ENCODE data around the gene AFAP1.

The AFAP1 gene

DNA sequence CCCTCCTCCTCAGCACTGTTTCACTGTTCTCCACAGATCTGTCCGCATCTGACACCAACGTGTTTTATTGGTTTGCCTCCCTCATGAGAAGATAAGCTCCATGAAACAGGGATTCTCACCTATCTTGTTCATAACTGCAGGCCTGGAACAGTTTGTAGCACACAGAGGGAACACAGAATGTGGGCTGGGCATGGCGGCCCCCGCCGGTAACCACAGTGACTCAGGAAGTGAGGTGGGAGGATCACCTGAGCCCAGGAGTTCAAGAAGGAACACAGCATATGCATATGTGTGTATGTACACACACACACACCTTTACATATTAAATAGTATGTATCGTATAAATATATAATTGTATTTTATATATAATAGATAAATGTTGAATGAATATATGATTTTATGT, 168.6 kb downstream of the AFAP1 start:
- no peak for DNase-seq (ENCODE audit: low read depth, low spot score)

- DNase-seq (ENCODE audit: low read depth, low spot score) = peak; percentile 36
Measured at GRCh38 chr4:7770224-7771050, 169.2 kb downstream of the AFAP1 start.

DNA sequence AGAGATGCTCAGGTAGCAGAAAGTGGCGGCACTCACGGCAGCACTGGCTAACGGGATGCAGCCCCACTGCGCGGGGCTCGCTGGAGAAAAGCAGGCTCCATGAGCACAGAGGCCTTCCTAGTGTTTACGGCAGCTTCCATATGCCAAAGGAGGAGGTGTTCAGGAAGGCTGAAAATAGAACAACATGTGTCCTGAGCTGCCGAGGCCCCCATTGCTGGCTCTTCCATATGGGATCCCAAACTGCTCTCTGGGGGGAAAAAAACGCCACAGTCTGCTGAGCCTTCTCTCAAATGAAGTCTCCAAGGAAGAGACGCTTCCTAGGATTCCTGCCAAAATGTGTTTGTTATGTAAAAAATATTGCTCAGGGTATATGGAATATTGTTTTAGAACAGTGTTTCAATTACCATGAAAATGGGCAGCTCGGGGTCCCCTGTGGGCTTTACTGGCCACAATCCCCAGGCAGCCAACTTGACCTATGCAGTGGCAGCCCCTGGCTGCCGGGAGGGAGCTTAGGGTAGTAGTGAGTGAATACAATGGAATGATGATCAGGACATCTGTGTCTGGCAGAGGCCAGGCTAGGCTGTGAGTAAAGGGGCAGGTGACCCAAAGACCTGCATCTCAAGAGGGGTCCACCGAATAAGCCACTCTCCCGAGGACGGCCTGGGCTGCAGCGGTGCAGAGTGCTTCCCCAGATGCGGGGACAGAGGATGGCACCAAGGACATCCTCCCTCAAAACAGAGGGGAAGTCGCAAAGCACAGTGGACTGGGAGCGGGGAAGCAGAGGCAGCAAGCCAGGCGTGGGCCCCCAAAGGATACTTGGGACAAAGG, 170.1 kb downstream of the AFAP1 start:
- no peak for DNase-seq (ENCODE audit: low read depth, low spot score)

GRCh38 chr4:7768736-7769135, 170.9 kb downstream of the AFAP1 start:
- DNase-seq (ENCODE audit: low read depth, low spot score) = no peak

DNA sequence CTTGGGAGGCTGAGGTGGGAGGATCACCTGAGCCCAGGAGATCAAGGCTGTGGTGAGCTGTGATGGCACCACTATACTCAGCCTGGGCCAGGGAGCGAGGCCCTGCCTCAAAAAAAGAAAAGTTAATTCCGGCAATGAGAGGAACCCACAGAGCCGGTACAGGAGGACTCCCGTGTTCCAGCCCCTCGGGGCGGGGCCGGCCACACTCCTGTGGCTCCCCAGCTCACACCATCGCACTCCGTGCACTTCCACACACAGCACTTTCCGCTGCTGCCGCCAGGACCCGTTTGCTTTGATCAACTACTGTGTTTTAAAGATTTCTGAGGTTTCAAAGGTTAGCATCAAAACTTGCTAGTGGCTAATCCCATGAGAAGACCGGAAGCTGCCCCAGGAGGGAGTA, 171.7 kb downstream of the AFAP1 start:
- DNase-seq (ENCODE audit: low read depth, low spot score) = no peak

DNA sequence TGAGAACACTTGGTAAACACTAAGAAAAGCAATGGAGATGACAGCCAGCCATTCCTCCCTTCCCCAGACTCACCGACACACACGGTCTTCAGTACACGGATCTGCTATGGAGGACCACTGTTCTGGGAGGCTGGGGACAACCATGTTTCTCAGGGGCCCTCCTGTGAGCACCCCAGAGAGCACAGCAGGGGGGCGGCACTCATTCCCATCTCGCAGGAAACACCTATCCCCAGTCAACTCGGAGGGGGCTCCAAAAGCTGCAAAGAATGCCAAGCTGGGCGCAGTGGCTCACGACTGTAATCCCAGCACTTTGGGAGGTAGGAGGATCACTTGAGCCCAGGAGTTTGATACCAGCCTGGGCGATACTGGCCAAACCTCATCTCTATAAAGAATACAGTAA, 172.1 kb downstream of the AFAP1 start:
- DNase-seq (ENCODE audit: low read depth, low spot score) = no peak

- DNase-seq (ENCODE audit: low read depth, low spot score) = peak; percentile 56
Measured at GRCh38 chr4:7766661-7767345, 172.9 kb downstream of the AFAP1 start.

DNA sequence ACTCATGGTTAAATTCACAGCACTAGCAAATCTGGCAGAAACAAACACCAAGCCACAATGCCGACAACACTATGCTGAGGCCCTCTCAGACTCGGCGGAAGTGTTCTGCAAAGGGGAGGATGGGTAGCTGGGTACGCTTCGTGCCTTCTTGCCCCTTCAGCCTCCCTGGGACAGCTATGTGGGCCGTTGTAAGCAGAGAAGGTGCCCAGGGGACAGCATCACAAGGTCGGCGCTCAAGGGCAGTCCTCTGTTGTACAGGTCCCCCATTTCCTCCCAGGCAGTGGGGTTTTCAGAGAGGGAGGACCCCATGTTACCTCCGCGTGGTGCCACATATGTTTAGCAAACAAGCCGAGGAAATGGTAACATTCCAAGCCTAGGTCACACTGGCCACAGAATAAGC, 173.6 kb downstream of the AFAP1 start:
- no peak for DNase-seq (ENCODE audit: low read depth, low spot score)

- no peak for DNase-seq (ENCODE audit: low read depth, low spot score)
Measured at GRCh38 chr4:7765666-7766065, 174.0 kb downstream of the AFAP1 start.

DNA sequence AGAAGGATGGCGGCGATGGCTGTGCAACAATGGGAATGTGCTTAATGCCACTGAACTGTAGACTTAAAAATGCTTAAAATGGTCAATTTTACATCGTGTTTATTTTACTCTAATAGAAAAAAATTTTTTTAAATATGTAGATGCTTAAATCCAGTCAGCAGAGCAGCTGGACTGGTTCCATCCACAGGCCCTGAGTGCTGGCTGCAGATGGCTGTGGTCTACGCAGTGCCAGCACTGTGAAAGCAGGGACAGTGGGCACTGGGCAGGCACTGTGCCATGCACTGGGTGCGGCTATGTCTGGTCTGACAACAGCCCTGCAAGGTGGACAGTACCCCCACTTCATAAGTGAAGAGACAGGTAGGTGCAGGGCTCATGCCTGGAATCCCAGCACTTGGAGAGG, 175.2 kb downstream of the AFAP1 start:
- DNase-seq (ENCODE audit: low read depth, low spot score) = no peak

DNA sequence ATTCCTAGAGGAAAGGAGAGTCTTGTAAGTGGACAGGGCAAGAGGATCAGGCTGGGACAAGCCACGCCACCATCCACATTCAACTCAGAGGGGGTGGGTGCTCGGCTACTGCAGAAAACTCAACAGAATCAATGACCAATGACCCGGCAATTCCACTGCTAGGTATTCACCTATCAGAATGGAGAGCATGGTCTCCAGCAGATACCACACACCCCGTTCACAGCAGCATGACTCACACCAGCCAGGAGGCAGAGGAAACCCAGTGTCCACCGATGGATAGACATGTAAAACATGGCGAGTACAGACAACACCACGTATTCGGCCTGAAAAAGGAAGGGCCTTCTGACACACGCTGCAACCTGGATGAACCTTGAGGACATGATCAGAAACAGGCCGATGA, 175.9 kb downstream of the AFAP1 start:
- peak; percentile 80 for DNase-seq (ENCODE audit: low read depth, low spot score)

DNA sequence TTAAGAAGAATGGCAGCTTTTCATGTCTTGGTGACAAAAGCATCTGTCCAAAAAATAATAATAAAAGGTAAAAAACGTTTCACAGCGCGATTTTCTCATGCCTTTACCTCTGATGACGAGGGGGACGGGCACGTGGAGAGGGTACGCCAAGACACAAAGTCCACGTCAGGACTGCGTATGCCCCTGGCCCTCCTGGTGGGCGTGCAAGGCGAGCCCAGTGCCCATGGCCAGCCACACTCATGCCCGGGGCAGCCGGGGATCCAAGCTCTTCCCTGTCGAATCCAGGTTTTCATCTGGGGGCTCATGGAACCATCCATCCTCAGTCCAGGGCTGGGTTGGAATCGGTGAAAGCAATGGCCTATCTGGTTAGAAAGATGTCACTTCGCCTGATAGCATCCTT, 176.6 kb downstream of the AFAP1 start:
- DNase-seq (ENCODE audit: low read depth, low spot score) = no peak

GRCh38 chr4:7762376-7763030, 177.2 kb downstream of the AFAP1 start:
- no peak for DNase-seq (ENCODE audit: low read depth, low spot score)

GRCh38 chr4:7761720-7762119, 177.9 kb downstream of the AFAP1 start:
- DNase-seq (ENCODE audit: low read depth, low spot score) = peak; percentile 82

- no peak for DNase-seq (ENCODE audit: low read depth, low spot score)
Measured at GRCh38 chr4:7761312-7761711, 178.3 kb downstream of the AFAP1 start.

DNA sequence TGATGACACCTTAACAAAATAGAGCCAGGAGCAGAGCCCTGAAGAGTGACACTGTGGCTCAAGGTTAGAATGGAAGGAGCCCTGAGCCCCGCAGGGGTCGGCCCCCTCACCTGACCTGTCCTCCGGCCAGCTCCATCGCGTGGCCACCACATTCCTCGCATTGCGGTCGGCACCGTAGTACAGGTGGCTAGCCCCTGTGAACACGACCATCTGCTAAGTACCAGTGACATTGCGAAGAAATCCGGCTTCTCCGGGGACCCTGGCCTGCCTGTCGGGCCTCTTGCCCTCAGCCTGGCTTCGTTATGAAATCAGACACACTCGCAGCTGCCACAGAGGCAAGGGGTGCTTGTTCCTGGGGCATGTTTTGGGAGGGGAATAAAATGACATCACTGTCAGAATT, 179.0 kb downstream of the AFAP1 start:
- no peak for DNase-seq (ENCODE audit: low read depth, low spot score)

- DNase-seq (ENCODE audit: low read depth, low spot score) = no peak
Measured at GRCh38 chr4:7760228-7760627, 179.4 kb downstream of the AFAP1 start.

DNA sequence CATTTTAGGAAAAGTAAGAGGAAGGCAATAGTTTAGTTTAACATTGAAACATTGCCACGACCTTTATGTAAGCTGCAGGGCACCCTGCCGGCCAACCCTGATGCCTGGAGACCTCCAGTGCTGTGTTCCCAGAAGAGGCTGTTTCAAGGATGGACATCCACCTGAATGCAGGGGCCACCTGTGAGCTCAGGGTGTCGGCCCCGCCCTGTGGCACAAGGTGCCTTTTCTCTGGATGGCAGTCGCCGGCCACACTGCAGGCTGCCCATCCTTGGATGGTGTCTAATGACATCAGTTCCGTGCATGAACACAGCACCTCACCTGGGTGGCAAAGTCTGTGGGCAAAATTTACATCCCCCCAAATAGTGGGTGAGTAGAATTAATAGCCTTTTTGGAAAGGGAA, 180.0 kb downstream of the AFAP1 start:
- DNase-seq (ENCODE audit: low read depth, low spot score) = no peak

DNA sequence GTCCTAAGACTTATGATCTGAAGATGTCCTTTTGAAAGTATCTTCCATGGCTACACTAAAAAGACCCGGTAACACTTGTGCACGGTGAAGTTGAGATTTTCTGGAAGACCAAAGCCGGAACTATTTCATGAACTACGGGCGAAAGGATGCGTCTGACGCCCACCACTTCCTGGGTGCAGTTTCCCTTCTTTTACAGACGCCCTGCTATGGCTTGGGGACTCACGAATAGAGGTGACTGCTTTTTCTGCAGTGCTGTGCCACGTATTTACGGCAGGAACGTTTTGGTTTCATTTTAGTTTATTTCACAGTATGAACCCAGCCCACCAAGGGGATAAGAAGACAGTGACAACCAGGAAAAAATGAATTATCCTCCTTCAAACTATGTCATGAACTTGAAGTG, 180.4 kb downstream of the AFAP1 start:
- DNase-seq (ENCODE audit: low read depth, low spot score) = no peak

DNA sequence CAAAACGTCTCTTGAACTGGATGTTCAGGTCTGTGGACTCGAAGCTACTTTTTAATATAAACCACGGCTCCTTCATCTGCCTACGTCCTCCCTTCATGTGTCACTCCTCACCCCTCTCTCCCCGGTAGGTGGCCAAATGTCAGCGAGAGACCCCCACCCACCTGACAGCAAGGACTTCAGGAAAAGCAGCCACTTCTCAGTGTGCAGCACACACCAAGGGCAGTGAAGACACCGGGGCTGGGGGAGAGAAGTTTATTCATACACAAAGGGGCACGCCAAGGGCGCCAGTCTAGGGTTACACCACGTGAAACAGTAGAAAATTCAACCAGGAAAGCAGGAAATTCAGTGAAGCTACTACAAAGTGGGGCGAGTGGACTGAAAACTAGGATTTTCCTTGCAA, 181.2 kb downstream of the AFAP1 start:
- DNase-seq (ENCODE audit: low read depth, low spot score) = no peak

- no peak for DNase-seq (ENCODE audit: low read depth, low spot score)
Measured at GRCh38 chr4:7757501-7758471, 181.9 kb downstream of the AFAP1 start.

All from astrocyte of the hippocampus (primary cell).